SK-N-SH (cell line): ENCODE measurements around the gene TTC9B. TPM values are rescaled to one million over a fixed set of nuclear protein-coding genes. Genes with fewer than 3 reads are reported as not detected.

Experiments used
- CTCF ChIA-PET: fragments of 300-600, 350-600 bp; formaldehyde crosslinking; extraction: SDS; loops from one replicate; lab custom pipeline; 2021; lab: Yijun Ruan, JAX
- POLR2A ChIA-PET: fragments of 350-600 bp; sonication (Branson Sonifier 250); formaldehyde crosslinking; extraction: SDS; loops from one replicate; lab custom pipeline; 2020; ENCODE audit warnings: antibody characterized with exemption, inconsistent platforms; lab: Yijun Ruan, JAX
- DNase-seq: peaks from one replicate; pipeline ENCODE4 v3.0.0; 2012
- H2AFZ ChIP-seq: fragments of 200-600 bp; sonication (generic); 2 replicates; pipeline ENCODE4 v1.8.1; 2016; ENCODE audit warnings: antibody characterized with exemption, mild to moderate bottlenecking, low read depth
- H3F3A ChIP-seq: fragments of 200-600 bp; sonication (generic); replicated peaks from 2 replicates; pipeline ENCODE3; 2016; ENCODE audit warnings: antibody characterized with exemption, mild to moderate bottlenecking; ENCODE audit not compliant: insufficient read depth
- H3K27ac ChIP-seq, 2 experiments: fragments of 200-500 bp in 1 of 2; fragments of 200-600 bp in 1 of 2; sonication (Bioruptor generic) in 1 of 2; sonication (generic), shearing (Covaris generic) in 1 of 2; 2 replicates each; pipeline versions ENCODE4 v1.5.1 to v1.6.1; 2014 to 2016; ENCODE audit warnings: low read depth in 2 of 2, inconsistent platforms in 1 of 2, low read length in 1 of 2, mild to moderate bottlenecking in 1 of 2, mixed read lengths in 1 of 2
- H3K27me3 ChIP-seq: fragments of 200-600 bp; sonication (generic), shearing (Covaris generic); 2 replicates; pipeline ENCODE4 v1.6.1; 2016; ENCODE audit warnings: mixed run types; ENCODE audit not compliant: insufficient read depth
- H3K36me3 ChIP-seq, 2 experiments: fragments of 200-500 bp in 1 of 2; fragments of 200-600 bp in 1 of 2; sonication (Bioruptor generic) in 1 of 2; sonication (generic) in 1 of 2; replicated peaks in 1 of 2; 2 replicates each; pipeline versions ENCODE3 to v1.5.1; 2014 to 2016; ENCODE audit warnings: low read length in 1 of 2, mild to moderate bottlenecking in 1 of 2; ENCODE audit not compliant: insufficient read depth in 2 of 2, control insufficient read depth in 1 of 2
- H3K4me1 ChIP-seq, 2 experiments: fragments of 200-500 bp in 1 of 2; fragments of 200-600 bp in 1 of 2; sonication (Bioruptor generic) in 1 of 2; sonication (generic), shearing (Covaris generic) in 1 of 2; 2 replicates each; pipeline versions ENCODE4 v1.5.1 to v1.6.1; 2014 to 2016; ENCODE audit warnings: low read depth in 1 of 2, low read length in 1 of 2, mixed run types in 1 of 2; ENCODE audit not compliant: insufficient read depth in 2 of 2, control insufficient read depth in 1 of 2
- H3K4me2 ChIP-seq: fragments of 200-600 bp; sonication (generic), shearing (Covaris generic); 2 replicates; pipeline ENCODE4 v1.6.1; 2017; ENCODE audit warnings: mixed run types
- H3K4me3 ChIP-seq, 2 experiments: fragments of 200-500 bp in 1 of 2; fragments of 200-600 bp in 1 of 2; sonication (Bioruptor generic) in 1 of 2; sonication (generic), shearing (Covaris generic) in 1 of 2; 2 replicates each; pipeline versions ENCODE4 v1.5.1 to v1.8.1; 2014 to 2016; ENCODE audit warnings: low read depth in 2 of 2, inconsistent platforms in 1 of 2, low read length in 1 of 2, mild to moderate bottlenecking in 1 of 2, mixed read lengths in 1 of 2, moderate library complexity in 1 of 2
- H3K79me2 ChIP-seq: fragments of 200-600 bp; sonication (generic); 2 replicates; pipeline ENCODE4 v1.8.1; 2017; ENCODE audit warnings: mild to moderate bottlenecking; ENCODE audit not compliant: insufficient read depth
- H3K9ac ChIP-seq: fragments of 200-600 bp; sonication (generic); 2 replicates; pipeline ENCODE4 v1.6.1; 2017; ENCODE audit warnings: mixed run types
- H3K9me2 ChIP-seq: fragments of 200-600 bp; sonication (generic); 2 replicates; pipeline ENCODE4 v1.6.1; 2017; ENCODE audit warnings: mixed run types
- H3K9me3 ChIP-seq: fragments of 200-600 bp; sonication (generic); 2 replicates; pipeline ENCODE4 v1.6.1; 2017; ENCODE audit warnings: mixed run types, mild to moderate bottlenecking, moderate library complexity
- H4K20me1 ChIP-seq: fragments of 200-600 bp; sonication (generic); 2 replicates; pipeline ENCODE4 v1.6.1; 2017; ENCODE audit warnings: mild to moderate bottlenecking, mixed run types; ENCODE audit not compliant: insufficient read depth
- CHD2 ChIP-seq: fragments of 150-350 bp; IDR thresholded peaks from 2 replicates; pipeline ENCODE4 v1.6.1; 2018; ENCODE audit warnings: low read length; ENCODE audit not compliant: partially characterized antibody
- GATA2 ChIP-seq: sonication (generic); formaldehyde crosslinking; IDR thresholded peaks from 2 replicates; pipeline ENCODE4 v1.5.0; 2020; ENCODE audit warnings: mild to moderate bottlenecking, missing genetic modification reagents
- RAD21 ChIP-seq: IDR thresholded peaks from 2 replicates; pipeline ENCODE4 v1.6.1; 2012; ENCODE audit warnings: mild to moderate bottlenecking, low read length
- RCOR1 ChIP-seq: fragments of 150-350 bp; IDR thresholded peaks from 2 replicates; pipeline ENCODE4 v1.6.1; 2017; ENCODE audit warnings: antibody characterized with exemption, low read length
- YY1 ChIP-seq: IDR thresholded peaks from 2 replicates; pipeline ENCODE4 v1.4.0; 2012; ENCODE audit warnings: low read depth, mild to moderate bottlenecking
- whole genome bisulfite sequencing: methylation state at CpG from one replicate; pipeline ENCODE4 v1.1.6; 2017; ENCODE audit warnings: low lambda C conversion rate; 5-methylcytosine and 5-hydroxymethylcytosine counted together
- polyA plus RNA-seq, 3 experiments: library from polyadenylated mRNA; depleted of rRNA; stranded (reverse); fragments of >200 nt; gene quantifications; 2 replicates each; pipeline ENCODE4 v1.2.3, GENCODE V29; 2012
- TF ChIP-seq, protein P1 (sequence below): IDR thresholded peaks from 2 replicates; pipeline ENCODE4 v1.4.0; 2012; ENCODE audit warnings: low read depth
- TF ChIP-seq, protein P2 (sequence below): fragments of 200-600 bp; sonication (generic); IDR thresholded peaks from 2 replicates; pipeline ENCODE4 v1.6.1; 2017; ENCODE audit warnings: antibody characterized with exemption, mild to moderate bottlenecking, moderate library complexity
- TF ChIP-seq, protein P3 (sequence below): fragments of 150-350 bp; IDR thresholded peaks from 2 replicates; pipeline ENCODE4 v1.6.1; 2017; ENCODE audit warnings: antibody characterized with exemption, low read length, low read depth, borderline replicate concordance
- TF ChIP-seq, protein P4 (sequence below): IDR thresholded peaks from 2 replicates; pipeline ENCODE4 v1.6.1; 2012; ENCODE audit warnings: mild to moderate bottlenecking, low read depth, low read length, moderate library complexity

Gene TTC9B
- polyA plus RNA-seq, 1 of the 3 experiments (the other 2 are of a cell fraction): 0.30 TPM

DNA sequence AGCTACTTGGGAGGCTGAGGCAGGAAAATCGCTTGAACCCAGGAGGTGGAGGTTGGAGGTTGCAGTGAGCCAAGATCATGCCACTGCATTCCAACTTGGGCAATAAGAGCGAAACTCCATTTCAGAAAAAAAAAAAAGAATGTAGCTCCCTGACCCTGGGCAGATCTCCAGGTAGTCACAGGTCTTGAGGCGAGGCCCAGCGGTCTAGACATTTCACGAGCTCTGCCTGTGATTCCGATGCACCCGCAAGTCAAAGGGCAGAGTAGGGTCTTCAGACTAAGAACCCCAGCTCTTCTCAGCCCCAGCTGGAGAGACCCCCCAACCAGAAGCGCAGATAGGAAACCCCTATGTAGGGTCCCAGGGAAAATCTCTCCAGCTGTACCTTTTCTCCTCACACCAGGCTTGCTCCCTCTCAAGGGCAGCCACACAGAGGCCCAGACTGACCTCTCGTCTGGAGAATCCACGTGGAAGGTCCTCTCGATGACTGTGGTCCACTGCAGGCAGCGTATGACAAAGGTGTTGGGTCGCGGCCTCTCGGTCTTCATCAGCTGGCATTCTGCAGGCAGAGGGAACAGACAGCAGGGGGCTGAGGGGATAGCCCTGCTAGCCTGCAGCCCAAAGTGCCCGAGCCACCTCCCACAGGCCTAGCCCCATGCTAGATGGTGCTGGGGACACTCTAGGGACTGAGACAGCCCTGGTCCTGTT is 36.7 kb upstream of the TTC9B start:
- POLR2A ChIA-PET: no interaction called here
- 97% methylated on average over 15 of the region's 16 CpGs for WGBS
- no peak overlapping the region for H3K27ac ChIP-seq
- CTCF ChIA-PET: interaction anchor here (1.2 kb wide), 1 partner anchor 38 kb away, joined by 3 read pairs; no protein-coding TSS in a partner anchor
- no peaks in the 10 kb centered on the region for H3F3A ChIP-seq
- H3K79me2 ChIP-seq: peaks cover 33% of the 10 kb centered on the region
- peaks cover 15 to 50% of the 10 kb centered on the region in 2 experiments for H3K36me3 ChIP-seq
- no peak for DNase-seq
- H3K4me1 ChIP-seq: no peaks in the 10 kb centered on the region; a peak in 1 of 4 replicates
- H3K9ac ChIP-seq: no peak overlapping the region
- H2AFZ ChIP-seq: no peak overlapping the region
- no peak for TF ChIP-seq CHD2
- no peak for TF ChIP-seq RAD21
- no peak for TF ChIP-seq GATA2 (CRISPR knock-in tag)
- no peak for TF ChIP-seq YY1
- TF ChIP-seq, protein P1, sequence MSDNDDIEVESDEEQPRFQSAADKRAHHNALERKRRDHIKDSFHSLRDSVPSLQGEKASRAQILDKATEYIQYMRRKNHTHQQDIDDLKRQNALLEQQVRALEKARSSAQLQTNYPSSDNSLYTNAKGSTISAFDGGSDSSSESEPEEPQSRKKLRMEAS: no peak
- TF ChIP-seq, protein P2, sequence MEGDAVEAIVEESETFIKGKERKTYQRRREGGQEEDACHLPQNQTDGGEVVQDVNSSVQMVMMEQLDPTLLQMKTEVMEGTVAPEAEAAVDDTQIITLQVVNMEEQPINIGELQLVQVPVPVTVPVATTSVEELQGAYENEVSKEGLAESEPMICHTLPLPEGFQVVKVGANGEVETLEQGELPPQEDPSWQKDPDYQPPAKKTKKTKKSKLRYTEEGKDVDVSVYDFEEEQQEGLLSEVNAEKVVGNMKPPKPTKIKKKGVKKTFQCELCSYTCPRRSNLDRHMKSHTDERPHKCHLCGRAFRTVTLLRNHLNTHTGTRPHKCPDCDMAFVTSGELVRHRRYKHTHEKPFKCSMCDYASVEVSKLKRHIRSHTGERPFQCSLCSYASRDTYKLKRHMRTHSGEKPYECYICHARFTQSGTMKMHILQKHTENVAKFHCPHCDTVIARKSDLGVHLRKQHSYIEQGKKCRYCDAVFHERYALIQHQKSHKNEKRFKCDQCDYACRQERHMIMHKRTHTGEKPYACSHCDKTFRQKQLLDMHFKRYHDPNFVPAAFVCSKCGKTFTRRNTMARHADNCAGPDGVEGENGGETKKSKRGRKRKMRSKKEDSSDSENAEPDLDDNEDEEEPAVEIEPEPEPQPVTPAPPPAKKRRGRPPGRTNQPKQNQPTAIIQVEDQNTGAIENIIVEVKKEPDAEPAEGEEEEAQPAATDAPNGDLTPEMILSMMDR: no peak
- no peak for TF ChIP-seq RCOR1
- TF ChIP-seq, protein P3, sequence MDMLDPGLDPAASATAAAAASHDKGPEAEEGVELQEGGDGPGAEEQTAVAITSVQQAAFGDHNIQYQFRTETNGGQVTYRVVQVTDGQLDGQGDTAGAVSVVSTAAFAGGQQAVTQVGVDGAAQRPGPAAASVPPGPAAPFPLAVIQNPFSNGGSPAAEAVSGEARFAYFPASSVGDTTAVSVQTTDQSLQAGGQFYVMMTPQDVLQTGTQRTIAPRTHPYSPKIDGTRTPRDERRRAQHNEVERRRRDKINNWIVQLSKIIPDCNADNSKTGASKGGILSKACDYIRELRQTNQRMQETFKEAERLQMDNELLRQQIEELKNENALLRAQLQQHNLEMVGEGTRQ: no peak
- TF ChIP-seq, protein P4, sequence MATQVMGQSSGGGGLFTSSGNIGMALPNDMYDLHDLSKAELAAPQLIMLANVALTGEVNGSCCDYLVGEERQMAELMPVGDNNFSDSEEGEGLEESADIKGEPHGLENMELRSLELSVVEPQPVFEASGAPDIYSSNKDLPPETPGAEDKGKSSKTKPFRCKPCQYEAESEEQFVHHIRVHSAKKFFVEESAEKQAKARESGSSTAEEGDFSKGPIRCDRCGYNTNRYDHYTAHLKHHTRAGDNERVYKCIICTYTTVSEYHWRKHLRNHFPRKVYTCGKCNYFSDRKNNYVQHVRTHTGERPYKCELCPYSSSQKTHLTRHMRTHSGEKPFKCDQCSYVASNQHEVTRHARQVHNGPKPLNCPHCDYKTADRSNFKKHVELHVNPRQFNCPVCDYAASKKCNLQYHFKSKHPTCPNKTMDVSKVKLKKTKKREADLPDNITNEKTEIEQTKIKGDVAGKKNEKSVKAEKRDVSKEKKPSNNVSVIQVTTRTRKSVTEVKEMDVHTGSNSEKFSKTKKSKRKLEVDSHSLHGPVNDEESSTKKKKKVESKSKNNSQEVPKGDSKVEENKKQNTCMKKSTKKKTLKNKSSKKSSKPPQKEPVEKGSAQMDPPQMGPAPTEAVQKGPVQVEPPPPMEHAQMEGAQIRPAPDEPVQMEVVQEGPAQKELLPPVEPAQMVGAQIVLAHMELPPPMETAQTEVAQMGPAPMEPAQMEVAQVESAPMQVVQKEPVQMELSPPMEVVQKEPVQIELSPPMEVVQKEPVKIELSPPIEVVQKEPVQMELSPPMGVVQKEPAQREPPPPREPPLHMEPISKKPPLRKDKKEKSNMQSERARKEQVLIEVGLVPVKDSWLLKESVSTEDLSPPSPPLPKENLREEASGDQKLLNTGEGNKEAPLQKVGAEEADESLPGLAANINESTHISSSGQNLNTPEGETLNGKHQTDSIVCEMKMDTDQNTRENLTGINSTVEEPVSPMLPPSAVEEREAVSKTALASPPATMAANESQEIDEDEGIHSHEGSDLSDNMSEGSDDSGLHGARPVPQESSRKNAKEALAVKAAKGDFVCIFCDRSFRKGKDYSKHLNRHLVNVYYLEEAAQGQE: no peak
- no peaks in the 10 kb centered on the region for H3K9me2 ChIP-seq
- H3K27me3 ChIP-seq: no peaks in the 10 kb centered on the region
- no peak overlapping the region for H3K4me3 ChIP-seq
- peaks cover 14% of the 10 kb centered on the region for H4K20me1 ChIP-seq
- no peaks in the 10 kb centered on the region for H3K9me3 ChIP-seq
- H3K4me2 ChIP-seq: no peak overlapping the region
